ENCODE data around the gene ALX4. TPM values are rescaled to one million over a fixed set of nuclear protein-coding genes. Genes with fewer than 3 reads are reported as not detected.

ALX4 gene
- total RNA-seq, 4 donors from 2014 or later = 0.21 to 1.1 (median 0.34) TPM; not detected in 1

- Histone ChIP-seq H3K36me3 (no peaks in the 10 kb centered on the region), H3K9me3 (no peaks in the 10 kb centered on the region), H3K4me3 (no peak overlapping the region), H3K27ac (no peak overlapping the region), H3K27me3 (peaks cover 97% of the 10 kb centered on the region), H3K4me1 (peaks cover 6% of the 10 kb centered on the region)
- DNase-seq (ENCODE audit: low spot score in 2 of 2) = no peak
- WGBS = 78% methylated on average over 5 of the region's 5 CpGs
- TF ChIP-seq POLR2A (IDR thresholded peaks at IDR 0.05) (no peak), EP300 (IDR thresholded peaks at IDR 0.05) (no peak), POLR2AphosphoS5 (IDR thresholded peaks at IDR 0.05) (no peak)
- TF ChIP-seq, protein P1, sequence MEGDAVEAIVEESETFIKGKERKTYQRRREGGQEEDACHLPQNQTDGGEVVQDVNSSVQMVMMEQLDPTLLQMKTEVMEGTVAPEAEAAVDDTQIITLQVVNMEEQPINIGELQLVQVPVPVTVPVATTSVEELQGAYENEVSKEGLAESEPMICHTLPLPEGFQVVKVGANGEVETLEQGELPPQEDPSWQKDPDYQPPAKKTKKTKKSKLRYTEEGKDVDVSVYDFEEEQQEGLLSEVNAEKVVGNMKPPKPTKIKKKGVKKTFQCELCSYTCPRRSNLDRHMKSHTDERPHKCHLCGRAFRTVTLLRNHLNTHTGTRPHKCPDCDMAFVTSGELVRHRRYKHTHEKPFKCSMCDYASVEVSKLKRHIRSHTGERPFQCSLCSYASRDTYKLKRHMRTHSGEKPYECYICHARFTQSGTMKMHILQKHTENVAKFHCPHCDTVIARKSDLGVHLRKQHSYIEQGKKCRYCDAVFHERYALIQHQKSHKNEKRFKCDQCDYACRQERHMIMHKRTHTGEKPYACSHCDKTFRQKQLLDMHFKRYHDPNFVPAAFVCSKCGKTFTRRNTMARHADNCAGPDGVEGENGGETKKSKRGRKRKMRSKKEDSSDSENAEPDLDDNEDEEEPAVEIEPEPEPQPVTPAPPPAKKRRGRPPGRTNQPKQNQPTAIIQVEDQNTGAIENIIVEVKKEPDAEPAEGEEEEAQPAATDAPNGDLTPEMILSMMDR (IDR thresholded peaks at IDR 0.05) = no peak
Measured at GRCh38 chr11:44325698-44326097, 15.8 kb upstream of the ALX4 start.

DNA sequence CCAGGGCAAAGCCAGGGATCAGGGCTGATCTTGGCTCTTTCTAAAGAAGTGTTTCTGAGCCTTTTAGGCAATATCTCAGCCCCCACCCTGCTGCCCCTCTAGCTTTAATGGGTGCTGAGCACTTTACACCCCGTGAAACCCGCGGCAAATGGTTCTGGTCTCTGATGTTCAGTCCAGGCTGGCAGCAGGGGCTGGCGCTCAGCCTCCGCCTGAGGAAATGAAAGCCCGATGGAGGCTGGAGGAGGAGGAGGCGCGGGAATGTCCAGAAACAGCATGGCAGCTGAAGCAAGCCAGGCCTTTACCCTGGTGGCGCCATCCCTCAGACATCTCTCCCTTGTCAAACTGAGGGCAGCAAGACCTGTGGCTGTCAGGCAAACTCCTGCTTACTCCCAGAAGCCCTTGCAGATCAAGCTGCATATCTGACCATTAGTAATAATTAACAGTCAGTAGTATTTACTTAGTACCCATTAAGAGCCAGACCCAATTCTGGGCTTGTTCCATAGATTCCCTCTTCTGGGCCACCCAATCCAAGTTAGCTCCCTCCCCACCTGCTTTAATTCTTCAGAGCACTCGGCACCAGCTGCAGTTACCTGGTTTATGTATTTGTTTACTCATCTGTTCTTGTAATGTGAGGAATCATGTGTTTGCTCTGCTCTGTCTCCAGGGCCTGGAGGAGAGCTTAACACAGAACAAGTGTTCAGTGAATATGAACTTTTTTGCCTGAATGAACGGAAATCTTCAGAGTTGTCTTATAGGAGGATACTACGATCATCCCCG lies 15.0 kb upstream of the ALX4 start:
- H3K9me3 ChIP-seq = no peaks in the 10 kb centered on the region
- DNase-seq (ENCODE audit: low spot score in 2 of 2) = no peak
- H3K27ac ChIP-seq = no peak overlapping the region
- 70% methylated on average over 13 of the region's 13 CpGs for WGBS
- H3K36me3 ChIP-seq = no peaks in the 10 kb centered on the region
- no peak overlapping the region for H3K4me3 ChIP-seq
- H3K27me3 ChIP-seq = peaks cover 97% of the 10 kb centered on the region
- TF ChIP-seq POLR2A (IDR thresholded peaks at IDR 0.05) (no peak), EP300 (IDR thresholded peaks at IDR 0.05) (no peak), POLR2AphosphoS5 (IDR thresholded peaks at IDR 0.05) (no peak)
- TF ChIP-seq, protein P1 (IDR thresholded peaks at IDR 0.05) = no peak
- peaks cover 6% of the 10 kb centered on the region for H3K4me1 ChIP-seq

DNA sequence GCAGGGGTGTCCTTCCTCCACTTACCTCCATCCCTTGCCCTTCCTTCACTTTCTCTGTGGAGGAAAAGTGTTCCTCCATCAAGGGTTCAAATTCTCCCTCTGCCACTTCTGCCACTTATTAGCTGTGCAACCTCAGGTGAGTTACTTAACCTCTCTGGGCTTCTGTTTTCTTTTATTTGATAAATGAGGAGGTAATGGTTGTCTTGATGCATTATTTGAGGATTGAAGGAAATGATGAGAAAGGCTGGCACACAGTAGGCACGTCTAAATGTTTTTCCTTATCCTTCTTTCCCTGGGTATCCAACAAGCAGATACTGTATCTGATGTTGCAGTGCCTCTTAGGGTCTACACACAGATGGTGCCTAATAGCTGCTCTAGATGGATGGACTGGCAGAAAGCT lies 14.3 kb upstream of the ALX4 start:
- Histone ChIP-seq H3K4me3 (no peak overlapping the region), H3K27me3 (peaks cover 97% of the 10 kb centered on the region), H3K27ac (no peak overlapping the region), H3K36me3 (no peaks in the 10 kb centered on the region), H3K4me1 (peaks cover 13% of the 10 kb centered on the region), H3K9me3 (no peaks in the 10 kb centered on the region)
- DNase-seq (ENCODE audit: low spot score in 2 of 2) = no peak
- WGBS = 65% methylated on average over 1 of the region's 1 CpG
- TF ChIP-seq POLR2AphosphoS5 (IDR thresholded peaks at IDR 0.05) (no peak), EP300 (IDR thresholded peaks at IDR 0.05) (no peak), POLR2A (IDR thresholded peaks at IDR 0.05) (no peak)
- TF ChIP-seq, protein P1 (IDR thresholded peaks at IDR 0.05) = no peak

- no peak for DNase-seq (ENCODE audit: low spot score in 2 of 2)
- H3K27me3 ChIP-seq = peaks cover 98% of the 10 kb centered on the region
- H3K4me3 ChIP-seq = no peak overlapping the region
- no peaks in the 10 kb centered on the region for H3K36me3 ChIP-seq
- H3K9me3 ChIP-seq = no peaks in the 10 kb centered on the region
- TF ChIP-seq POLR2A (IDR thresholded peaks at IDR 0.05) (no peak), POLR2AphosphoS5 (IDR thresholded peaks at IDR 0.05) (no peak), EP300 (IDR thresholded peaks at IDR 0.05) (no peak)
- TF ChIP-seq, protein P1 (IDR thresholded peaks at IDR 0.05) = no peak
- no peak overlapping the region for H3K27ac ChIP-seq
- peaks cover 16% of the 10 kb centered on the region for H3K4me1 ChIP-seq
- WGBS = 22% methylated on average over 6 of the region's 6 CpGs
Measured at GRCh38 chr11:44322243-44322642, 12.3 kb upstream of the ALX4 start.

DNA sequence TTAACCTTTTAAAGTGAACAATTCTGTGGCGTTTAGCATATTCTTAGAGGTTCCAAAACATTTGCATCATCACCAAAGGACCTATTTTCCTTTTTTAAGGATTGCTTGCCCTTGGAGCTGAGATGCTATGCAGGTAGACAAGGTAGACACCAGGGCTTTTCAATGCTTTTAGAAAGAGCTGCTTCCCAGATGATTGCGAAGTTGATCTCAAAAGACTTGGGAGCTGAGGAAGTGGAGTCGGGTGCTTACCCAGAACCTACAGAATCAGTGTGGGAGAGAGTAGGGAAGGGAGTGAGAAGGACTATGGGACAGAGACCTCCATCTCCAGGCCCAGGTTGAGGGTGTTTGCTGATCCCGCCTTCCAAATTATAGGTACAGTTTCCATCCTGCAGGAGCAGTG lies 11.1 kb upstream of the ALX4 start:
- 39% methylated on average over 4 of the region's 4 CpGs for WGBS
- DNase-seq (ENCODE audit: low spot score in 2 of 2) = no peak
- Histone ChIP-seq H3K27me3 (peaks cover 98% of the 10 kb centered on the region), H3K4me1 (peaks cover 25% of the 10 kb centered on the region), H3K4me3 (no peak overlapping the region), H3K27ac (no peak overlapping the region), H3K9me3 (no peaks in the 10 kb centered on the region), H3K36me3 (no peaks in the 10 kb centered on the region)
- TF ChIP-seq EP300 (IDR thresholded peaks at IDR 0.05) (no peak), POLR2A (IDR thresholded peaks at IDR 0.05) (no peak), POLR2AphosphoS5 (IDR thresholded peaks at IDR 0.05) (no peak)
- TF ChIP-seq, protein P1 (IDR thresholded peaks at IDR 0.05) = no peak

All from suprapubic skin (tissue), 4 donors.